ENCODE results near the gene ITPRIPL2. TPM values are rescaled to one million over a fixed set of nuclear protein-coding genes. Genes with fewer than 3 reads are reported as not detected.

The ITPRIPL2 gene
- polyA plus RNA-seq, 1 donor from 2014 or later = not detected

DNA sequence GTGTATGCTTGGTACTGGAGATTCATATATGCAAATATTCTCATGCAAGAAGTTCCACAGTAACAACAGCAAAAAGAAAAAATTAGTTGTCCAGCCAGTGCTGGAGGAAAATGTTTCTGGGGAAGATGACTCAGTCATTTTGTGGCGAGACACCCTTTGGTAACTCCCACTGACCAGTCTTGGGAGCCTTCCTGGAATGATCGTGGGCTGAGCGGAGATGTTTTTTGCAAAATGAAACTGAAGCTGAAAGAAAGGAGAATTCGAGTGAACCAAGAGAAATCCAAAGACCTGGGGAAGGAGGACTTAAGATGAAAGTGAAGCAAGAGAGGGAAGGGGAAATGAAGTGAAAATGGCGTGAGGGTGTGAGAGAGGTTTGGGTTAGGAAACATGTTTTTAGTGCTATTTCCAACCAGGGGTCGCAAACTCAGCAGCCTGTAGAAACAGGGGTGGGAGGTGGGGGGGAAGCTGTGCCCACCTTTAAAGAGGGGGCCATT lies 5.2 kb downstream of the ITPRIPL2 start:
- Histone ChIP-seq H3K9ac (ENCODE audit: low read length) (no peak overlapping the region), H3K4me3 (ENCODE audit: low read length) (no peak overlapping the region), H3K9me2 (ENCODE audit: insufficient read depth, low read length) (no peaks in the 10 kb centered on the region), H3K27ac (ENCODE audit: low read length) (no peak overlapping the region), H3K4me2 (ENCODE audit: low read length) (no peak overlapping the region), H3K9me3 (ENCODE audit: low read length) (no peaks in the 10 kb centered on the region), H3K79me2 (replicated peaks; ENCODE audit: insufficient read depth, low read length) (no peaks in the 10 kb centered on the region), H4K20me1 (ENCODE audit: insufficient read depth) (no peaks in the 10 kb centered on the region), H2AFZ (ENCODE audit: low read depth, low read length) (no peak overlapping the region), H3K27me3 (ENCODE audit: insufficient read depth, low read depth, low read length) (peaks cover 19% of the 10 kb centered on the region), H3K36me3 (ENCODE audit: insufficient read depth, low read length) (no peaks in the 10 kb centered on the region), H3F3A (ENCODE audit: insufficient read depth, low read length, poor library complexity, severe bottlenecking) (no peaks in the 10 kb centered on the region)
- TF ChIP-seq, protein P1, sequence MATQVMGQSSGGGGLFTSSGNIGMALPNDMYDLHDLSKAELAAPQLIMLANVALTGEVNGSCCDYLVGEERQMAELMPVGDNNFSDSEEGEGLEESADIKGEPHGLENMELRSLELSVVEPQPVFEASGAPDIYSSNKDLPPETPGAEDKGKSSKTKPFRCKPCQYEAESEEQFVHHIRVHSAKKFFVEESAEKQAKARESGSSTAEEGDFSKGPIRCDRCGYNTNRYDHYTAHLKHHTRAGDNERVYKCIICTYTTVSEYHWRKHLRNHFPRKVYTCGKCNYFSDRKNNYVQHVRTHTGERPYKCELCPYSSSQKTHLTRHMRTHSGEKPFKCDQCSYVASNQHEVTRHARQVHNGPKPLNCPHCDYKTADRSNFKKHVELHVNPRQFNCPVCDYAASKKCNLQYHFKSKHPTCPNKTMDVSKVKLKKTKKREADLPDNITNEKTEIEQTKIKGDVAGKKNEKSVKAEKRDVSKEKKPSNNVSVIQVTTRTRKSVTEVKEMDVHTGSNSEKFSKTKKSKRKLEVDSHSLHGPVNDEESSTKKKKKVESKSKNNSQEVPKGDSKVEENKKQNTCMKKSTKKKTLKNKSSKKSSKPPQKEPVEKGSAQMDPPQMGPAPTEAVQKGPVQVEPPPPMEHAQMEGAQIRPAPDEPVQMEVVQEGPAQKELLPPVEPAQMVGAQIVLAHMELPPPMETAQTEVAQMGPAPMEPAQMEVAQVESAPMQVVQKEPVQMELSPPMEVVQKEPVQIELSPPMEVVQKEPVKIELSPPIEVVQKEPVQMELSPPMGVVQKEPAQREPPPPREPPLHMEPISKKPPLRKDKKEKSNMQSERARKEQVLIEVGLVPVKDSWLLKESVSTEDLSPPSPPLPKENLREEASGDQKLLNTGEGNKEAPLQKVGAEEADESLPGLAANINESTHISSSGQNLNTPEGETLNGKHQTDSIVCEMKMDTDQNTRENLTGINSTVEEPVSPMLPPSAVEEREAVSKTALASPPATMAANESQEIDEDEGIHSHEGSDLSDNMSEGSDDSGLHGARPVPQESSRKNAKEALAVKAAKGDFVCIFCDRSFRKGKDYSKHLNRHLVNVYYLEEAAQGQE (IDR thresholded peaks at IDR 0.05; ENCODE audit: borderline replicate concordance) = no peak
- TF ChIP-seq TAF1 (IDR thresholded peaks at IDR 0.05; ENCODE audit: low read depth) (no peak), SMC3 (conservative IDR thresholded peaks at IDR 0.05; ENCODE audit: poor library complexity) (no peak), EZH2 (IDR thresholded peaks at IDR 0.05; ENCODE audit: borderline replicate concordance, insufficient read depth, low read length, poor library complexity, severe bottlenecking) (no peak), MXI1 (conservative IDR thresholded peaks at IDR 0.05; ENCODE audit: poor library complexity, severe bottlenecking) (no peak), POLR2AphosphoS5 (IDR thresholded peaks at IDR 0.05) (no peak), RAD21 (conservative IDR thresholded peaks at IDR 0.05) (no peak), EP300 (conservative IDR thresholded peaks at IDR 0.05; ENCODE audit: poor library complexity, severe bottlenecking) (no peak)
- TF ChIP-seq, protein P2, sequence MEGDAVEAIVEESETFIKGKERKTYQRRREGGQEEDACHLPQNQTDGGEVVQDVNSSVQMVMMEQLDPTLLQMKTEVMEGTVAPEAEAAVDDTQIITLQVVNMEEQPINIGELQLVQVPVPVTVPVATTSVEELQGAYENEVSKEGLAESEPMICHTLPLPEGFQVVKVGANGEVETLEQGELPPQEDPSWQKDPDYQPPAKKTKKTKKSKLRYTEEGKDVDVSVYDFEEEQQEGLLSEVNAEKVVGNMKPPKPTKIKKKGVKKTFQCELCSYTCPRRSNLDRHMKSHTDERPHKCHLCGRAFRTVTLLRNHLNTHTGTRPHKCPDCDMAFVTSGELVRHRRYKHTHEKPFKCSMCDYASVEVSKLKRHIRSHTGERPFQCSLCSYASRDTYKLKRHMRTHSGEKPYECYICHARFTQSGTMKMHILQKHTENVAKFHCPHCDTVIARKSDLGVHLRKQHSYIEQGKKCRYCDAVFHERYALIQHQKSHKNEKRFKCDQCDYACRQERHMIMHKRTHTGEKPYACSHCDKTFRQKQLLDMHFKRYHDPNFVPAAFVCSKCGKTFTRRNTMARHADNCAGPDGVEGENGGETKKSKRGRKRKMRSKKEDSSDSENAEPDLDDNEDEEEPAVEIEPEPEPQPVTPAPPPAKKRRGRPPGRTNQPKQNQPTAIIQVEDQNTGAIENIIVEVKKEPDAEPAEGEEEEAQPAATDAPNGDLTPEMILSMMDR (IDR thresholded peaks at IDR 0.05; ENCODE audit: poor library complexity, severe bottlenecking) = no peak

DNA sequence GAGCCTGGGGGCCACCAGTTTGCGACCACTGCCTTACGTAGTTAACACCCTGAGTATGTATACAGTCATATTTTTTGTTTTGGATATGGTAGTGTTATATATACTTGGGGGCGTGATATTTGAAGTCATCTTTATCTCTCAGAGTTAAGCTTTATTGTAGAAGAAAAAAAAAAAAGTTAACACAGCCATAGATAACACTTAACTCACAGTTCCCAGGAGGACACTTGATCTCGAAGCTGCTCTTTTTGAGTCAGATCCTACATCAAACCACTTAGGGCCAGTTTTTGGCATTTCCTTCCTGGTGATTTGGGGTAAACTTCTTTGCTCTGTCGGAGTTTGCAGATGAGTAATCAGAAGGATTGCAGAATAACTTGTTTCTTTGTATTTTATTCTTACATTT lies 5.8 kb downstream of the ITPRIPL2 start:
- Histone ChIP-seq H3K36me3 (ENCODE audit: insufficient read depth, low read length) (no peaks in the 10 kb centered on the region), H2AFZ (ENCODE audit: low read depth, low read length) (no peak overlapping the region), H3K9me3 (ENCODE audit: low read length) (no peaks in the 10 kb centered on the region), H3K9me2 (ENCODE audit: insufficient read depth, low read length) (no peaks in the 10 kb centered on the region), H3K4me3 (ENCODE audit: low read length) (no peak overlapping the region), H3K79me2 (replicated peaks; ENCODE audit: insufficient read depth, low read length) (no peaks in the 10 kb centered on the region), H3K9ac (ENCODE audit: low read length) (no peak overlapping the region), H4K20me1 (ENCODE audit: insufficient read depth) (no peaks in the 10 kb centered on the region), H3K27ac (ENCODE audit: low read length) (no peak overlapping the region), H3F3A (ENCODE audit: insufficient read depth, low read length, poor library complexity, severe bottlenecking) (no peaks in the 10 kb centered on the region), H3K27me3 (ENCODE audit: insufficient read depth, low read depth, low read length) (peaks cover 16% of the 10 kb centered on the region), H3K4me2 (ENCODE audit: low read length) (no peak overlapping the region)
- TF ChIP-seq POLR2AphosphoS5 (IDR thresholded peaks at IDR 0.05) (no peak), EZH2 (IDR thresholded peaks at IDR 0.05; ENCODE audit: borderline replicate concordance, insufficient read depth, low read length, poor library complexity, severe bottlenecking) (no peak), SMC3 (conservative IDR thresholded peaks at IDR 0.05; ENCODE audit: poor library complexity) (no peak), EP300 (conservative IDR thresholded peaks at IDR 0.05; ENCODE audit: poor library complexity, severe bottlenecking) (no peak), RAD21 (conservative IDR thresholded peaks at IDR 0.05) (no peak), TAF1 (IDR thresholded peaks at IDR 0.05; ENCODE audit: low read depth) (no peak), MXI1 (conservative IDR thresholded peaks at IDR 0.05; ENCODE audit: poor library complexity, severe bottlenecking) (no peak)
- TF ChIP-seq, protein P2 (IDR thresholded peaks at IDR 0.05; ENCODE audit: poor library complexity, severe bottlenecking) = no peak
- TF ChIP-seq, protein P1 (IDR thresholded peaks at IDR 0.05; ENCODE audit: borderline replicate concordance) = no peak

Data from neural cell (in vitro differentiated cells).